ENCODE measurements around the gene MCRIP2.

DNA sequence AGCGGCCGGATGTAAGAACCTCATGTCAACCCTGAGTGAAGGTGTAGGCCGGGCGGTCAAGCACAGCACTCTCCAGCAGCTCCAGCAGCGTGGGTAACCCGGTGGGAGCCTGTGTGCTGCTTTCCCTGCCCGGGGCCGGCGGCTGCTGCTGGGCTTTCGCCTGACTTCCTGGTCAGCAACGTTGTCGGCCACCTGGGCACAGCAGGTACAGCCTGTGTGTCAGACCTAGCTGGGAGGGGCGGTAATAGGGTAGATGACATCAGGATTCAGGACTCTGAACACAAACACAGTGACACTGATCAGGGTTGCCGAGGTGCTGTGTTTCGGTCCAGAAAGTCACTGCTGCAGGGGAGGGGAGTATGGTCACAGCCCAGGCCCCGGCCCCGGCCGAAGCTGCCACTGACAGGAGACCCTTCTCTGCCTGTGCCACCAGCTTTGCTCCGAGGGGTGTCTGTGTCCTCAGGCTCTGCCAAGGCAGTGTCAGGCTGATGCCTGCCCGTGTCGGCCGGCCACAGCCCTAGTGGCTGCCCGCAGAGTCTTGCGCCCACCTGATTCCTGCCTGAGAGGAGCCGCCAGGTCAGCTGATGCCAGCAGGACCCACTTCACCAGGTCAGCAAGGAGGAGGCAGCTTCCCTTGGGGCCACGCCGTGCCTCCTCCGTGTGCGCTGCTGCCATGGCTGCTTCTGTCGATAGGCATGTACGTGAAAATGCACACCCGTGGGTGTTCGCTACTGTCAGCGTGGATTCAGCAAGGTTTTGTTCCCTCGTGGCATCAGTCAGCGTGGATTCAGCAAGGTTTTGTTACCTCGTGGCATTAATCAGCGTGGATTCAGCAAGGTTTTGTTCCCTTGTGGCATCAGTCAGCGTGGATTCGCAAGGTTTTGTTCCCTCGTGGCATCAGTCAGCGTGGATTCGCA, 42.5 kb upstream of the MCRIP2 start:
- TF ChIP-seq EZH2phosphoT487 (IDR thresholded peaks at IDR 0.05; ENCODE audit: unreplicated experiment) = no peak
- TF ChIP-seq, protein P1, sequence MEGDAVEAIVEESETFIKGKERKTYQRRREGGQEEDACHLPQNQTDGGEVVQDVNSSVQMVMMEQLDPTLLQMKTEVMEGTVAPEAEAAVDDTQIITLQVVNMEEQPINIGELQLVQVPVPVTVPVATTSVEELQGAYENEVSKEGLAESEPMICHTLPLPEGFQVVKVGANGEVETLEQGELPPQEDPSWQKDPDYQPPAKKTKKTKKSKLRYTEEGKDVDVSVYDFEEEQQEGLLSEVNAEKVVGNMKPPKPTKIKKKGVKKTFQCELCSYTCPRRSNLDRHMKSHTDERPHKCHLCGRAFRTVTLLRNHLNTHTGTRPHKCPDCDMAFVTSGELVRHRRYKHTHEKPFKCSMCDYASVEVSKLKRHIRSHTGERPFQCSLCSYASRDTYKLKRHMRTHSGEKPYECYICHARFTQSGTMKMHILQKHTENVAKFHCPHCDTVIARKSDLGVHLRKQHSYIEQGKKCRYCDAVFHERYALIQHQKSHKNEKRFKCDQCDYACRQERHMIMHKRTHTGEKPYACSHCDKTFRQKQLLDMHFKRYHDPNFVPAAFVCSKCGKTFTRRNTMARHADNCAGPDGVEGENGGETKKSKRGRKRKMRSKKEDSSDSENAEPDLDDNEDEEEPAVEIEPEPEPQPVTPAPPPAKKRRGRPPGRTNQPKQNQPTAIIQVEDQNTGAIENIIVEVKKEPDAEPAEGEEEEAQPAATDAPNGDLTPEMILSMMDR (conservative IDR thresholded peaks at IDR 0.05; ENCODE audit: low read depth in 2 of 2) = no peak

Data from GM23338 (cell line).